AG04449 (cell line): ENCODE data around the gene NME4.

ENCODE experiments used
- CTCF ChIA-PET: fragments of 350-600 bp; formaldehyde crosslinking; extraction: SDS; loops from one replicate; lab custom pipeline; 2021; ENCODE audit warnings: antibody characterized with exemption; lab: Yijun Ruan, JAX
- POLR2A ChIA-PET: fragments of 400-600, 350-600 bp; formaldehyde crosslinking; extraction: SDS; loops from one replicate; lab custom pipeline; 2020; ENCODE audit warnings: antibody characterized with exemption, inconsistent platforms; lab: Yijun Ruan, JAX
- DNase-seq: peaks from one replicate; pipeline ENCODE4 v3.0.0-alpha.2; 2010; ENCODE audit warnings: low read depth, low spot score
- H3K4me3 ChIP-seq: 2 replicates; pipeline ENCODE4 v1.5.1; 2011; ENCODE audit warnings: low read depth, mild to moderate bottlenecking, control low read depth, low read length
- TF ChIP-seq, protein P1 (sequence below): IDR thresholded peaks from one replicate; pipeline ENCODE4 v1.5.1; 2011; ENCODE audit warnings: mild to moderate bottlenecking, moderate library complexity, low read length, control low read depth, inconsistent platforms; ENCODE audit not compliant: insufficient read depth; ENCODE audit errors: missing control alignments

The NME4 gene

GRCh38 chr16:440627-441026 is 43.6 kb downstream of the NME4 start:
- H3K4me3 ChIP-seq: no peak overlapping the region
- no peak for DNase-seq
- CTCF ChIA-PET: no interaction called here
- TF ChIP-seq, protein P1, sequence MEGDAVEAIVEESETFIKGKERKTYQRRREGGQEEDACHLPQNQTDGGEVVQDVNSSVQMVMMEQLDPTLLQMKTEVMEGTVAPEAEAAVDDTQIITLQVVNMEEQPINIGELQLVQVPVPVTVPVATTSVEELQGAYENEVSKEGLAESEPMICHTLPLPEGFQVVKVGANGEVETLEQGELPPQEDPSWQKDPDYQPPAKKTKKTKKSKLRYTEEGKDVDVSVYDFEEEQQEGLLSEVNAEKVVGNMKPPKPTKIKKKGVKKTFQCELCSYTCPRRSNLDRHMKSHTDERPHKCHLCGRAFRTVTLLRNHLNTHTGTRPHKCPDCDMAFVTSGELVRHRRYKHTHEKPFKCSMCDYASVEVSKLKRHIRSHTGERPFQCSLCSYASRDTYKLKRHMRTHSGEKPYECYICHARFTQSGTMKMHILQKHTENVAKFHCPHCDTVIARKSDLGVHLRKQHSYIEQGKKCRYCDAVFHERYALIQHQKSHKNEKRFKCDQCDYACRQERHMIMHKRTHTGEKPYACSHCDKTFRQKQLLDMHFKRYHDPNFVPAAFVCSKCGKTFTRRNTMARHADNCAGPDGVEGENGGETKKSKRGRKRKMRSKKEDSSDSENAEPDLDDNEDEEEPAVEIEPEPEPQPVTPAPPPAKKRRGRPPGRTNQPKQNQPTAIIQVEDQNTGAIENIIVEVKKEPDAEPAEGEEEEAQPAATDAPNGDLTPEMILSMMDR: no peak
- POLR2A ChIA-PET: no interaction called here

DNA sequence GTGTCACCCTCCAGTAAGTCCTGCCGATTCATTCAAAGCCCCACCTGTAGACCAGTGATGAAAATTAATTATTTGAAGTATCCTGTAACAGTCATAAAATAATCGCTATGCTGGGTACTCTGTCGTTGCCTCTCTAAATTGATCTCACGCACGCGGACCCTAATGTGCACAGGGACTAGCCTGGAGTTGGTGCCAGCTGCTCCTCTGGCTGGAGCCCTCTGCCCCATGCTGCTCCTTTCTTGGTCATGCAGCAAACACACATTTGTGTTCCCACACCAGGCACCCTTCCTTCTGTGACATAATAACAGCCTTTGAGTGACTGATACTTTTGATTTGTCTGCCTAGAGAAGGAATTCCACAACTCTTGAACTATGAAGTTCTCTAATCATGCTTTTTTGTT is 44.4 kb downstream of the NME4 start:
- ChIA-PET POLR2A (no interaction called here), CTCF (no interaction called here)
- H3K4me3 ChIP-seq: no peak overlapping the region
- DNase-seq: no peak
- TF ChIP-seq, protein P1: no peak

GRCh38 chr16:442976-443375 is 46.0 kb downstream of the NME4 start:
- CTCF ChIA-PET: no interaction called here
- no peak for DNase-seq

GRCh38 chr16:444027-444426 is 47.0 kb downstream of the NME4 start:
- TF ChIP-seq, protein P1: no peak
- POLR2A ChIA-PET: no interaction called here
- no peak for DNase-seq
- no peak overlapping the region for H3K4me3 ChIP-seq
- CTCF ChIA-PET: no interaction called here

More at GRCh38 chr16:442976-443375, 46.0 kb downstream of the NME4 start:
- POLR2A ChIA-PET: no interaction called here
- TF ChIP-seq, protein P1: no peak
- no peak overlapping the region for H3K4me3 ChIP-seq

- CTCF ChIA-PET: no interaction called here
- DNase-seq: no peak
- POLR2A ChIA-PET: no interaction called here
- TF ChIP-seq, protein P1: no peak
- H3K4me3 ChIP-seq: no peak overlapping the region
Observed at GRCh38 chr16:445566-445965, 48.6 kb downstream of the NME4 start.
